Measurements from ENCODE around the gene PLXNA2.

DNA sequence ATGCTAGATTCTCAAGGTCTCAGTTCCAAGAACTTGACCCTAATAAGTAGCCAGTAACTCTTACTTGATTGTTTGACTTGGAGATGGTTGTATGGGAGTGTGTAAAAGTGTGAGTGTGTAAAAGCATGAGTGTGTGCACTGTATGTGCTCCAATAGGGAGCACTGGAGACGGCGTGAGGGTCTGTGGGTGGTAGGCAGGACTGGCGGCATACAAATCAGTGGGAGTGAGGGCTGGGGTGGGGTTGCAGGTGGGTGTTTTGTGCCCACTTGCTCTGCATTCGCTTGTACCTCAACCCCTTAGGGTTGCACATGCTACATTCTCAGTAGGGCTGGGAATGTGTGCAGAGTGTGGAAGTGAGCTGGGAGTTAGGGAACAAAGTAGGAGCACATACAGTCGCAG lies 253.7 kb downstream of the PLXNA2 start:
- TF ChIP-seq EZH2 (IDR thresholded peaks at IDR 0.05; ENCODE audit: insufficient read depth, poor library complexity, severe bottlenecking) (no peak), EZH2phosphoT487 (IDR thresholded peaks at IDR 0.05; ENCODE audit: insufficient read depth, low read depth) (no peak)
